Endothelial cell of hepatic sinusoid (primary cell): Measurements from ENCODE around the gene SRPK2.

Experiments used
- in situ Hi-C: cut with HindIII; loops from 2 replicates; pipeline ENCODE4 v1.10.0; 2017; ENCODE audit warnings: low sequenced_read_pairs

SRPK2 gene

GRCh38 chr7:105229641-105230040, 159.1 kb downstream of the SRPK2 start:
- in situ Hi-C loops: no loop called here

- in situ Hi-C loops: no loop called here
Observed at GRCh38 chr7:105228555-105228954, 160.2 kb downstream of the SRPK2 start.

GRCh38 chr7:105227391-105227790, 161.3 kb downstream of the SRPK2 start:
- in situ Hi-C loops: no loop called here

- in situ Hi-C loops: no loop called here
Observed at GRCh38 chr7:105224884-105225651, 163.7 kb downstream of the SRPK2 start.

DNA sequence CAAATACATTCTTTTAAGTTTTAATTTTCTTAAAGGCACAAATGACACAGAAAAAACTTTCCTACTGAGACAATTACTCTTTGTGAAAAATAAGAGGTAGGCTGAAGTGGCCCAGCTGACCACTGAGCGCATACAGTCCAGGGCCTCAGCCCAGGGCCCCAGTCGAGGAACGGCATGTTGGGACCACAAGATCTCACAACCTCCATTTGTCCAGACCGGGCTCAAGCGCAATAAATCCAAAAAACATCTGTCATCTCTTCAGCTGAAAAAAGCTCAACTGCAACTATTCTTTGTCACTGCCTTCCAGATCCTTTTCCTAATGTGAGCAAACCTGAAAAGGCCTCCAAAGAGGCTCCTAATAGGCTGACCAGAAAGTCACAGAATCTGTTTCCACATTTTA, 165.8 kb downstream of the SRPK2 start:
- in situ Hi-C loops: no loop called here

DNA sequence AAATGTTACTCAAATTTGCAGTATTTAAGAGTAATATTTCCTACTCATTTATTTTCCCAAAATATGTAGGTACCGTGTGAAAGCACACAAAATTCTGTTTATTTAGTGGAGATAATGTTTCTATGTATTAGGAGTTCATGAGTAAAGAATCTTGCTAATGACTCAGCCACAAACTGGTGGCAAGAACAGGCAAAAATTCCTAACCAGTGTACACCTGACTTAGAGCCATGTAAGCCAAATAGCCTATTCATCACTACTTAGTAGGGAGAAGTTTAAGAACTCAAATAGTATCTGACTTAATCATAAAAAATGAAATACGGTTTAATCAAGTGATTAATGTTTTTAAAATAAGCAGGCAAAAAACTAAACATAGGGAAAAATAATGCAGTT, 169.0 kb downstream of the SRPK2 start:
- in situ Hi-C loops: no loop called here

- in situ Hi-C loops: no loop called here
Observed at GRCh38 chr7:105218939-105219770, 169.6 kb downstream of the SRPK2 start.

DNA sequence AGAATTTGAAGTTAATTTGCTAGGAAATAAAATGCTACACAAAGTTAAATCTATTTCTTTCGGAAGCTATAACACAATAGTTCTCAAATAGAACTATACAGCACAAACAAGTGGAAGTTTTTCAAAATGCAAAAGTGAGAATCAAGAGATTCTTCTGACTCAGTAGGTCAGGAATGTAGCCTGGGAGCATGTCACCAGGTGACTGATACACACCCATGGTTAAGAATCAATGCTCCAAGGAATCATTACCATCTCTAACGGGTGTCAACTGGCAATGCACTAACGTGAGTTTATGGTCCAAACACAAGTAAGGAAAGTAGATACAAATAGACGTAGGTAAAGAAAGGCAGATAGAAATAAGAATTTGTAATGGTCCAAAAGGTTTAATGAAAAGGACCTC, 170.5 kb downstream of the SRPK2 start:
- in situ Hi-C loops: no loop called here

GRCh38 chr7:105216786-105217185, 171.9 kb downstream of the SRPK2 start:
- in situ Hi-C loops: no loop called here

DNA sequence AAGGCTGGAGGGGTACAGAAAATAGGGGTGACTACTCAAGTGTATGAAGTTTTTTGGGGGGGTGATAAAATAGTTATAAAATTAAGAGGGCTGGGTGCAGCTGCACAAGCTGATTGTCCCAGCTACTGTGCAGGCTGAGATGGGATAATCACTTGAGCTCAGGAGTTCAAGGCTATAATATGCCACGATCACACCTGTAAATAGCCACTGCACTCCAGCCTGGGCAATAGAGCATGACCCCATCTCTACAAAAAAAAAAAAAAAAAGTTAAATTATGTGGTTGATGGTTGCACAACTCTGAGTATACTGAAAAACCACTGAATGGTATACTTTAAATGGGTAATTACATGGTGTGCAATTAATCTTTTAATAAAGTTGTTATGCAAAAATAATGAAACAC, 172.9 kb downstream of the SRPK2 start:
- in situ Hi-C loops: no loop called here

GRCh38 chr7:105215182-105215581, 173.5 kb downstream of the SRPK2 start:
- in situ Hi-C loops: no loop called here

DNA sequence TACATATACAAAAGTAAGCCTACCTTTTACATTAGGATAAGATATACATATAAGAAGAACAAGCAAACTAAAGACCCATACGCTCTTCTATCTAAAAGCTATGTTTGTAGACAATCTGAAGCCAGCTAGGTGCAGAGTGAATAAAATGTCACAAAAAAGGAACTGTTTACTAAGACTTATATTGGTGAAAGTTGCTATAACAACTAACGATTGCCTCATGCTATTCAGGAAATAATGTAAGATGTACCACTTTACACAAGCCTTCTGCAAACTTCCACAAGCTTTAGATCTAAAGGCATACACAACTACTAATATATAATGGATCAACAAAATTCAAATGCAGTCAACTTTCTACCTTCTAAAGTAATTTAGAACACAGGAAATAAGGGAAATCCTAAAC, 175.1 kb downstream of the SRPK2 start:
- in situ Hi-C loops: no loop called here

DNA sequence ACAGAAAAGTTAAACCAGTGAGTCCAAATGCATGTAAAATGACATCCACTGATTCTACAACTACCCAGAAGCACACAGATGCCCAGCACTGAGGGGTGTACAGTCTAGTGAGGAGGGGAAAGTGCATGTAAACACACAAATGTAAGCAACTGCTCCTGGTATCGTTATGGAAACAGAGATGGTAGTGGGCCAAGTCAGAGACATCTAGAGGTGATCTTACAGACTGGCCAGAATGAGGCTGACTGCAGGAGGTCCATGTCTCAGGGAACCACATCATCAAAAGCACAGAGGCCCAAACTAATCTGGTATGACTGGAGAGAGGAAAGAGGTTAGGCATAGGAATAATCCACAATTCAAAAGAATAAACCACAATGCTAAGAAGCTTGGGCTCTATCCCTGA, 176.5 kb downstream of the SRPK2 start:
- in situ Hi-C loops: no loop called here

DNA sequence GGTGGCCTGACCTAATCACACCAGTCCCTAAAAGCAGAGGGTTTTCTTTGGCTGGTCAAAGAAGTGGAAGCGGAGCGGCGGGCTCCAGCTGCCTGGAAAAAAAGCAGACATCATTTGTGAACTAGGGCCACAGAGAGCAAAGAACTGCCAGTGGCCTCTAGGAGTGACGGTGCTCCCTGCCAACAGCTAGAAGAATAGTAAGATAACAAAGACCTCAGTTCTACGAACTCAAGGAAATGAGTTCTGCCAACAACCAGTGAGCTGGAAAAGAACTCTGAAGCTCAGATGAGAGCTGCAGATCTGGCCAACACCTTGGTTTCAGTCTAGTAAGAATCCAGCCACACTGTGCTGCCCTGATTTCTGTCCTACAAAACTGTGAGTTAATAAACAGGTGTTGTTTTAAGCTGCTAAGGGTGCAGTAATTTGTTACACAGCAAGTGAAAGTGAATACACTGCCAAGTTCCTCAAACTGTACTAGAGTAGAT, 178.0 kb downstream of the SRPK2 start:
- in situ Hi-C loops: no loop called here

- in situ Hi-C loops: no loop called here
Observed at GRCh38 chr7:105209870-105210269, 178.9 kb downstream of the SRPK2 start.

DNA sequence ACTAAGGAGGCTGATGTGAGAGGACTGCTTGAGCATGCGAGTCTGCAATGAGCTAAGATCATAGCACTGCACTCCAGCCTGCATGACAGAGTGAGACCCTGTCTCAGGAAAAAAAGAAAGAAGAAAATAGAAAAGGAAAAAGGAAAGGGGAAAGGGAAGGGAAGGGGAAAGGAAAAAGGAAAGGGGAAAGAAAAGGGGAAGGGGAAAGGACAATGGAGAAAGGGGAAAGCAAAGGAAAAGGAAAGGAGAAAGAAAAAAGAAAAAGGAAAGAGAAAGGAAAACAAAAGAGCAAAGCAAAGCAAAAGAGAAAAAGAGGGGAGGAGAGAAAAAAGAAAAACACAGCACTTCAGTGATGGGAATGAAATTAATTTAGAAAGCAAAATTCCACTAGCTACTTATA, 179.3 kb downstream of the SRPK2 start:
- in situ Hi-C loops: no loop called here

DNA sequence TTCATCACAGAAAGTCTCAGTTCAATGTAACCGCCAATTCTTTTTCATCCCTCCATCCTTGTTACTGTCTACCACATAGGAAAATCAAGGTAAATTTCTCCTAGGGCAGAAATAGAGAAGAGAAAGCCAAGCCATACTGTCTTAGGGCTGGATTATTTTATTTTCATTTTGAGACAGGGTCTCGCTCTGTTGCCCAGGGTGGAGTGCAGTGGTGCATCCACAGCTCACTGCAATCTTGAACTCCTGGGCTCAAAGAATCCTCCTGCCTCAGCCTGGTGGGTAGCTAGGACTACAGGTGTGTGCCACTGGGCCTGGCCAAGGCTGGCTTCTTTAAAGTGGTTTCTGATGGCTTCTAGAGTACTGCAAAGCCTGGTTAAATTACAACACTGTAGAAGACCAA, 181.7 kb downstream of the SRPK2 start:
- in situ Hi-C loops: no loop called here

DNA sequence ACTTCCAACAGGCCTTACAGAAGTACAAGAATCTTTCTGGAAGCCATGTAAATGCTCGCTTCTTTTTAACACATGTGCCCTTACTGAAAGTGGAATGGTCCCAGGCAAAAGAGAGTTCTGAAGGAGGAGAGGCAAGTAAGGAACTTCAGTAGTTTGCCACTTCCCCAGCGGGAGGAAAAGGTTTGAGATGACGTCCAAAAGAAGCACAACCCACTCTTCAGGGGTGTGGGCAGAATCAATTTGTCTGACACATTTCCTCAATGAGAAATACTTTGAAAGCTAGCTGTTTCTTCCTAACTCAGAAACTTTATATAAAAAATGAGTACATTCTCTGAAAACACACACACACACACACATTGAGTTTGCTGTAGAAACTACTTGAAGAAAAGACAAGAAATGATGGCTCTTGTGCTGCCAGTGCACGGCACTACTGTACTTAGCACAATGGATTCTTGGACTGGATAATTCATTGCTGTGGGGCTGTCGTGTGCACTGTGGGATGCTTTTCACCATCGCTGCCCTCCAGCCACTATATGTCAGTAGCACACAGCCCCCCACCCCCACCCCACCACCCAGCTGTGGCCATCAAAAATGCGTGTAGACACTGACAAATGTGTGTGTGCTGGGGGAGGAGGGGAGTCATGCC, 183.0 kb downstream of the SRPK2 start:
- in situ Hi-C loops: no loop called here

GRCh38 chr7:105204953-105205352, 183.8 kb downstream of the SRPK2 start:
- in situ Hi-C loops: loop anchor here (5.0 kb wide), 1 partner anchor 53 kb away; no protein-coding TSS in a partner anchor

DNA sequence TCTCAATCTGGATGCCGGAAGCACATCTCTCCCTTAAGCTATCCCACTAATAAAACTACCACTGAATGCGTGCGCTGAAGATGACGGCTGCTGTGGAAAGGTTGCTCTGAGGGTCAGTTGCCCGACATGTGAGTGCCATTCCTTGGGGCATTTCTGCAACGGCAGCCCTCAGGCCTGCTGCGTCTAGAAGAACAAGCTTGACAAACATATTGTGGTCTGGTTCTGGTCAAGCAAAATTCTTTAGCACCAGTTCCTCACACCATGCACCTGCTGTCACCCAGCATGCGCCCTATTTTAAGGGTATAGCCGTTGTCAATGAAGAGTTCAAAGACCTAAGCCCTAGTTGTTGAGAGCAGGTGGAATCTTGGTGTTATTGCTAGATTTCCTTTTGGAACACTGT, 184.2 kb downstream of the SRPK2 start:
- in situ Hi-C loops: loop anchor here (5.0 kb wide), 1 partner anchor 52 kb away; no protein-coding TSS in a partner anchor

- in situ Hi-C loops: loop anchor here (5.0 kb wide), 1 partner anchor 50 kb away; no protein-coding TSS in a partner anchor
Observed at GRCh38 chr7:105202616-105203015, 186.1 kb downstream of the SRPK2 start.
